ENCODE results near the gene CPS1.

The CPS1 gene

DNA sequence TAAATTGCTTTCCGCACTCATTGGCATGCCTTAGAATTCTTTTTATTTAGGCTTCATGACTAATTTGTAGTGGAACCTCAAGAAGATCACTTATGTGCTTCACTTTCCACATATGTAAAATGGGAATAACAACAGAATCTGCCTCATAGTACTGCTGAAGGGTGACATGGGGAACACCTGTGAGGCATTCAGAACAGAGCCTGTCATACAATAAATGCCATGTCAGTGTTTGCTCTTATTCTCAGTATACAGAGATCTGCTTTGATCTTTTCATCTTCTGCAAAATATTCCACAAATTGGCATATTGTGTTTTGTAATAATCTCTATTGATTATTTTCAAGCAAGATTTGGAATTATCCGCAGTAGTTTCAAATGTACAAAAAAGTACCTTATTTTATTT is 17.4 kb upstream of the CPS1 start:
- TF ChIP-seq, protein P1, sequence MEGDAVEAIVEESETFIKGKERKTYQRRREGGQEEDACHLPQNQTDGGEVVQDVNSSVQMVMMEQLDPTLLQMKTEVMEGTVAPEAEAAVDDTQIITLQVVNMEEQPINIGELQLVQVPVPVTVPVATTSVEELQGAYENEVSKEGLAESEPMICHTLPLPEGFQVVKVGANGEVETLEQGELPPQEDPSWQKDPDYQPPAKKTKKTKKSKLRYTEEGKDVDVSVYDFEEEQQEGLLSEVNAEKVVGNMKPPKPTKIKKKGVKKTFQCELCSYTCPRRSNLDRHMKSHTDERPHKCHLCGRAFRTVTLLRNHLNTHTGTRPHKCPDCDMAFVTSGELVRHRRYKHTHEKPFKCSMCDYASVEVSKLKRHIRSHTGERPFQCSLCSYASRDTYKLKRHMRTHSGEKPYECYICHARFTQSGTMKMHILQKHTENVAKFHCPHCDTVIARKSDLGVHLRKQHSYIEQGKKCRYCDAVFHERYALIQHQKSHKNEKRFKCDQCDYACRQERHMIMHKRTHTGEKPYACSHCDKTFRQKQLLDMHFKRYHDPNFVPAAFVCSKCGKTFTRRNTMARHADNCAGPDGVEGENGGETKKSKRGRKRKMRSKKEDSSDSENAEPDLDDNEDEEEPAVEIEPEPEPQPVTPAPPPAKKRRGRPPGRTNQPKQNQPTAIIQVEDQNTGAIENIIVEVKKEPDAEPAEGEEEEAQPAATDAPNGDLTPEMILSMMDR (IDR thresholded peaks at IDR 0.05; ENCODE audit: borderline replicate concordance, insufficient read depth, low read depth, low read length) = no peak
- H3K4me3 ChIP-seq (ENCODE audit: low read depth, low read length) = no peak overlapping the region

DNA sequence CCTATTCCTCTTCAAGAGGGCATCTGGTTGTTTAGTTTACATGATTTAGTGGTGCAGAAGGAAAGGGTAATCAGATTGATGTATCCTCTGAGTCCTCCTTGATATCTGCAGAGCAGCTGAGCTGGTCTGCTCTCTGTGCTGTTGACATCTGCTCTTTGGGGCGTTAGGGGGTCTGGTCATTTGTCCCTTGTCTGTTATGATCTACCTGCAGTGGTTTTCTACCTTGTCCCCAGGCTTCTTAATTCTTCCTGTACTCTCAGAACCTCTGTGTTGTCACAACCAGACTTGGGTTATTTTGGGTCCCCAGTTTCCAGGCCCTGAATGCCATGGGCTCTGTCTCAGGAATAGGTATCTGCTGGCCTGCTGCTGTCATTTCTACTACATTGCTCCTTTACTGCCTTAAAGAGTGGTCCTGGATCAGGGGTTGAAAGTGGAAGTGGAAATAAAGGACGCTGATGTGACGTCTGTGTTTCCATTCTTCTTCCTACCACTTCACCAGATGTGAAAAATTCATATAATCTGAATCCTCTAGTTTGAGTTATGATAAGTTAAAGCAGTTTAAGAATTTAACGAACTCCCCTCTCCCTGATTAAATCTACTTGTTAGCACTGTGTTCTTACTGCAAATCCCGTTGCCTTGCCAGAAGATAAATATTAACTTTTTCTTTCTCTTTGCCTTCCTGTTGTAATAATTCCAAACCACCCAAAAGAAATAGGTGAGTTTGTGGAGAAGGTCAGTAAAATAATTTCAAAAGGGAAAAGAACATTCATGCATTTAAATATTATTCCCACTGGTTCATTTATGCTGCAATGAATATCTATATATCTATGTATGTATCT is 16.6 kb upstream of the CPS1 start:
- TF ChIP-seq, protein P1 (IDR thresholded peaks at IDR 0.05; ENCODE audit: borderline replicate concordance, insufficient read depth, low read depth, low read length) = no peak
- H3K4me3 ChIP-seq (ENCODE audit: low read depth, low read length) = no peak overlapping the region

DNA sequence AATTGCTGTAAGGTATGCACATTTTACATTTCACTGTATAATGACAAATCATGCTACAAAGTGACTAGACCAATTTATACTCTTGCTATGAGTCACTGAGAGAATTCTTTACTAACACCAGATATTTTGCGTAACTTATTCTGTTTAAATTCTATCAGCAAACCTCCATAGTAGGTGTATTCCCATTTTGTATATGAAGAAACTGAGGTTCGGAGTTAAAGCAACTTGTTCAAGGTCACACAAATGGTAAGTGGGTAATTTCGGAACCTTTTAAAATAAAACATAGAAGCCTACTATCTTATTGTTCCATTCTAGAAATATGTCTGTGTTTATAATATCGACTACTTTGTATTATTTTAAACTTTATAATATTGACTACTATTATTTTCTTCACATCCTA is 15.9 kb upstream of the CPS1 start:
- H3K4me3 ChIP-seq (ENCODE audit: low read depth, low read length) = no peak overlapping the region
- TF ChIP-seq, protein P1 (IDR thresholded peaks at IDR 0.05; ENCODE audit: borderline replicate concordance, insufficient read depth, low read depth, low read length) = no peak

DNA sequence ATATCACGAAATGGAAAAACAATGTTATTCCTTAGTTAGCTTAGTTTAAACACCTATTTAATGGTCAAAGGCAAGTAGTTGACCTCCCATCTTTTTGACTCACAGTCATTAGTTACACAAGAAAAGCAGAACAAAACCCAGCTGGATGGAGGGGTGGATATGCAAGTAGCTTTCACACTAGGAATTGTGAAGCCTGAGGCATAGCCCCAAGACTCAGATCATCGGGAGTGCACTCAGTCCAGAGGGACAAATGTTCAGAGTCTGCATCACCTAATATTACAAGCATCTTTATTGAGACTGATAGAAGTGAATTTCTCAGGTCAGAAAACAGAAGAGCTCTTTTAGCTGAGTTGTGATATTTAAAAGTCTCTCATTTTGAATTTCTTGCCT is 15.5 kb upstream of the CPS1 start:
- TF ChIP-seq, protein P1 (IDR thresholded peaks at IDR 0.05; ENCODE audit: borderline replicate concordance, insufficient read depth, low read depth, low read length) = no peak
- no peak overlapping the region for H3K4me3 ChIP-seq (ENCODE audit: low read depth, low read length)

DNA sequence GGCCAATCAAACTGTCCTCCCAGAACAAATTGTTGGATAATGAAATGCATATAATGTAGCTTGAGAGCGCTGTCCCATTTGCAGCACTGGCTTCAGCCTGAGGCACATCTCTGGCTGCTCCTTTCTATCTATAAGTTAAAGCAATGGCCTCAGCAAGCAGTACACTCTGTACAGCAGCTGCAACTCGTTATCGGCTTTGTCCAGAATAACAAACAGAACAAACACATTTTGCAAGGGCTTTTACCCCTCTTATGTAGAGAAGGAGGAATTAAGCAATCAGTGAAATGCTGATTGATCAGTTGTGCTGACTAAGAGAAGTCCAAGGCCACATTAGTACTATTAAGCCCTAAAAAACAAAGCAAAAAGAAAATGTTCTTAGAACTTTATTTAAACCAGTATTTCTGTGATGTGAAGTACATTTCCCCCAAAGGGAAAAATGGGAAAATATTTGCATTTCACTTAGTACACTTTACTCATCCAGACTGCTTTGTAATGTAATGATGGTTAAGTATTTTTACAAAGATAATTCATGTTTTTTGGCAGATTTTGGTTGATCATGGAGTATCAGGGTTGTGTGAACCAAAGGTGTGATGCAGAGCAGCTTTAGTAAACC is 15.0 kb upstream of the CPS1 start:
- no peak overlapping the region for H3K4me3 ChIP-seq (ENCODE audit: low read depth, low read length)
- TF ChIP-seq, protein P1 (IDR thresholded peaks at IDR 0.05; ENCODE audit: borderline replicate concordance, insufficient read depth, low read depth, low read length) = no peak

DNA sequence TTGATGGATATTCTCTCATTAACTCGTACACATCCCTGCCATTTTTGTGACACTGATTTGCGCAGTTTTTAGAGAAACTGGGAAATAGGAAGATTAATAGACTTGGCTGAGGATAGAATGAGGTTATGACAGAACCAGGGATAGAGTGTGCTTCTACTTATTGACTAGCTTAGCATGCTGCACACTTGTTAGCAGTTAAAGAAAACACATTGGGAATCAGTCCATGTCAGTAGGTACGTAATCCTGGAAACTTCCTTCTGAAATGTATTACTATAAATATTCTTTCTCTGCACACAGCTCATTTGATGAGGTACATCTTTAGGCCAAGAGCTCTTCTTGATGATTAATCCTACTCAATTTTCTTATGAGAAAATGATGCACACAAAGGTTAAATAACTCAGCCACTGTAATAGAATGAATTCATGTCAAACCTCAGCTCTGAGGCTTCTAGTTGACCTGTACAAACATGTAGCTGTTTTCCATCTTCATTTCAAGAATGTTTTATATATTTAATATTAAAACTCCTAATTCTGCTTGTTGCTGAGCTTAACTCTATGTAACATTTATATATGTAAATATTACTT is 12.3 kb upstream of the CPS1 start:
- H3K4me3 ChIP-seq (ENCODE audit: low read depth, low read length) = no peak overlapping the region
- TF ChIP-seq, protein P1 (IDR thresholded peaks at IDR 0.05; ENCODE audit: borderline replicate concordance, insufficient read depth, low read depth, low read length) = no peak
